Type B pancreatic cell (in vitro differentiated cells): ENCODE data around the gene KIF6. TPM values are rescaled to one million over a fixed set of nuclear protein-coding genes. Genes with fewer than 3 reads are reported as not detected.

Experiments used
- DNase-seq: peaks from one replicate; pipeline ENCODE4 v3.0.0; 2021; ENCODE audit warnings: mixed read lengths; ENCODE audit not compliant: unreplicated experiment; ENCODE audit errors: extremely low spot score
- H3K27ac Mint-ChIP-seq: 2 replicates; pipeline ENCODE4 v1.8.0; 2021; ENCODE audit warnings: mild to moderate bottlenecking, mixed read lengths
- H3K27me3 Mint-ChIP-seq: 2 replicates; pipeline ENCODE4 v1.8.0; 2021; ENCODE audit warnings: mixed read lengths
- H3K36me3 Mint-ChIP-seq: 2 replicates; pipeline ENCODE4 v1.8.0; 2021; ENCODE audit warnings: mixed read lengths
- H3K4me1 Mint-ChIP-seq: one replicate; pipeline ENCODE4 v1.8.0; 2021; ENCODE audit warnings: mixed read lengths; ENCODE audit not compliant: unreplicated experiment
- H3K4me3 Mint-ChIP-seq: 2 replicates; pipeline ENCODE4 v1.8.0; 2021; ENCODE audit warnings: mild to moderate bottlenecking, mixed read lengths
- H3K9me3 Mint-ChIP-seq: 2 replicates; pipeline ENCODE4 v1.8.0; 2021; ENCODE audit warnings: mixed read lengths
- total RNA-seq: library from RNA; stranded (reverse); gene quantifications from 2 replicates; pipeline ENCODE4 v1.2.1, GENCODE V29; 2021; ENCODE audit warnings: low replicate concordance
- TF ChIP-seq, protein P1 (sequence below): fragments of 200-600 bp; sonication (generic); conservative IDR thresholded peaks from 2 replicates; pipeline ENCODE4 v1.5.0; 2021; ENCODE audit warnings: antibody characterized with exemption, mild to moderate bottlenecking

The KIF6 gene
- total RNA-seq, 1 donor from 2014 or later, result 3.3 TPM

- no peaks in the 10 kb centered on the region for H3K36me3 Mint-ChIP-seq
- no peaks in the 10 kb centered on the region for H3K9me3 Mint-ChIP-seq
- peak overlapping the region; percentile 64 for H3K27ac Mint-ChIP-seq
- no peak for DNase-seq
- H3K27me3 Mint-ChIP-seq, result no peaks in the 10 kb centered on the region
- H3K4me1 Mint-ChIP-seq, result peaks cover 15% of the 10 kb centered on the region
- TF ChIP-seq, protein P1, sequence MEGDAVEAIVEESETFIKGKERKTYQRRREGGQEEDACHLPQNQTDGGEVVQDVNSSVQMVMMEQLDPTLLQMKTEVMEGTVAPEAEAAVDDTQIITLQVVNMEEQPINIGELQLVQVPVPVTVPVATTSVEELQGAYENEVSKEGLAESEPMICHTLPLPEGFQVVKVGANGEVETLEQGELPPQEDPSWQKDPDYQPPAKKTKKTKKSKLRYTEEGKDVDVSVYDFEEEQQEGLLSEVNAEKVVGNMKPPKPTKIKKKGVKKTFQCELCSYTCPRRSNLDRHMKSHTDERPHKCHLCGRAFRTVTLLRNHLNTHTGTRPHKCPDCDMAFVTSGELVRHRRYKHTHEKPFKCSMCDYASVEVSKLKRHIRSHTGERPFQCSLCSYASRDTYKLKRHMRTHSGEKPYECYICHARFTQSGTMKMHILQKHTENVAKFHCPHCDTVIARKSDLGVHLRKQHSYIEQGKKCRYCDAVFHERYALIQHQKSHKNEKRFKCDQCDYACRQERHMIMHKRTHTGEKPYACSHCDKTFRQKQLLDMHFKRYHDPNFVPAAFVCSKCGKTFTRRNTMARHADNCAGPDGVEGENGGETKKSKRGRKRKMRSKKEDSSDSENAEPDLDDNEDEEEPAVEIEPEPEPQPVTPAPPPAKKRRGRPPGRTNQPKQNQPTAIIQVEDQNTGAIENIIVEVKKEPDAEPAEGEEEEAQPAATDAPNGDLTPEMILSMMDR, result no peak
- H3K4me3 Mint-ChIP-seq, result no peak overlapping the region
Measured at GRCh38 chr6:39416728-39417127, 308.5 kb downstream of the KIF6 start.

- Mint-ChIP-seq H3K36me3 (no peaks in the 10 kb centered on the region), H3K27ac (peak overlapping the region; percentile 64), H3K4me1 (peaks cover 15% of the 10 kb centered on the region), H3K27me3 (no peaks in the 10 kb centered on the region), H3K4me3 (no peak overlapping the region), H3K9me3 (no peaks in the 10 kb centered on the region)
- no peak for DNase-seq
- TF ChIP-seq, protein P1, result no peak
Measured at GRCh38 chr6:39416026-39416425, 309.2 kb downstream of the KIF6 start.

- no peak for DNase-seq
- peaks cover 15% of the 10 kb centered on the region for H3K4me1 Mint-ChIP-seq
- TF ChIP-seq, protein P1, result no peak
- no peaks in the 10 kb centered on the region for H3K36me3 Mint-ChIP-seq
- no peaks in the 10 kb centered on the region for H3K9me3 Mint-ChIP-seq
- no peak overlapping the region for H3K27ac Mint-ChIP-seq
- H3K27me3 Mint-ChIP-seq, result no peaks in the 10 kb centered on the region
- no peak overlapping the region for H3K4me3 Mint-ChIP-seq
Measured at GRCh38 chr6:39415482-39415881, 309.7 kb downstream of the KIF6 start.

DNA sequence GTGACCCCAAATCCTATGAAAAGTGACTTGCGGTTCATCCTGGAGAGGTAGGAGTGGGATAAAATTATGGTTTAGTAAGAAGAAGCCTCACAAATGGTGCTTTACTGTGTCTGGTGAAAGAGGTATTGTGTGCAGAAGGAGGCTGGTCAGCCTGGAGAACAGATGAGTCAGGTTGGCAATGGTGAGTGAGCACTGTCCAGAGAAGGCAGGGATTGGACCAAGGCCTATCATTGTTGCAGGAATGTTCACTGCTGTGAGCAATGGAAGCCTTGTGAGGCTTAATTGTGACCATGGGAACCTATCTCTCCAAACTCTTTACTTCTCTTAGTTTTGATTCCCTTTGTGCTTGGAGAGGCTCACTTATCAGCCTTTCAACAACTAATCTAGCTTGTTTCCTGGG lies 313.7 kb downstream of the KIF6 start:
- TF ChIP-seq, protein P1, result no peak
- Mint-ChIP-seq H3K4me3 (no peak overlapping the region), H3K36me3 (no peaks in the 10 kb centered on the region), H3K27me3 (no peaks in the 10 kb centered on the region), H3K27ac (no peak overlapping the region), H3K4me1 (peaks cover 12% of the 10 kb centered on the region), H3K9me3 (no peaks in the 10 kb centered on the region)
- DNase-seq, result no peak

DNA sequence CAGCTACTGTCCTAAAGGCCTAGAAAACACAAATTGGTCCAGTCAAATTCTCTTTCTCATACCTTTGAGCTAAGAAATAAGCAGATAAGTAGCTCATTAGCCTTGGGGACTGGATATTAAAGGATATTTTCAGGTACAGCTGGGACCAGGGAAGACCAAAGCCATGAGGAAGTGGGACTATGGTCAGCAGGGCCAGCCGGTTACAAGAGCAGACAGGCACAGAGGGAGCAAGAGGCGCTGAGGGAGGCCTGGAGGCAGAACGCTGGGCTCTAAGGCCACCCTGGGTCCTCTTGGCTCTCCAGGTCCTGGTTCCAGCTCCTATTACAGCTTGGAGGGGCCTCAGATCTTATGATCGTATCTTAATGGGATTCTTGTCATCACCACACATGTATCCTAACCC lies 314.2 kb downstream of the KIF6 start:
- no peaks in the 10 kb centered on the region for H3K27me3 Mint-ChIP-seq
- H3K27ac Mint-ChIP-seq, result no peak overlapping the region
- no peaks in the 10 kb centered on the region for H3K36me3 Mint-ChIP-seq
- DNase-seq, result no peak
- TF ChIP-seq, protein P1, result no peak
- H3K4me3 Mint-ChIP-seq, result no peak overlapping the region
- H3K4me1 Mint-ChIP-seq, result peaks cover 7% of the 10 kb centered on the region
- H3K9me3 Mint-ChIP-seq, result no peaks in the 10 kb centered on the region

GRCh38 chr6:39409889-39410288 lies 315.3 kb downstream of the KIF6 start:
- no peaks in the 10 kb centered on the region for H3K36me3 Mint-ChIP-seq
- TF ChIP-seq, protein P1, result no peak
- no peaks in the 10 kb centered on the region for H3K9me3 Mint-ChIP-seq

More at GRCh38 chr6:39409889-39410288, 315.3 kb downstream of the KIF6 start:
- Mint-ChIP-seq H3K27ac (no peak overlapping the region), H3K4me1 (no peaks in the 10 kb centered on the region), H3K4me3 (no peak overlapping the region), H3K27me3 (no peaks in the 10 kb centered on the region)
- DNase-seq, result no peak
